NOMO-1 treated with DMSO at 0.1 percent for 48 hours (cell line): ENCODE measurements around the gene SHOC2.
A peak's percentile ranks its signal among the peaks of the same experiment; 100 is the strongest.

Experiments
- DNase-seq: peaks from one replicate; lab custom pipeline; 2025; ENCODE audit not compliant: unreplicated experiment; lab: John Stamatoyannopoulos, UW

Gene SHOC2

GRCh38 chr10:110979611-110980010 is 60.2 kb downstream of the SHOC2 start:
- no peak for DNase-seq

- DNase-seq: no peak
These were observed 61.4 kb downstream of the SHOC2 start for GRCh38 chr10:110980807-110981206.

GRCh38 chr10:110983466-110983865 is 64.1 kb downstream of the SHOC2 start:
- DNase-seq: no peak

- no peak for DNase-seq
These were observed 66.3 kb downstream of the SHOC2 start for GRCh38 chr10:110985497-110986275.

GRCh38 chr10:110989016-110989415 is 69.6 kb downstream of the SHOC2 start:
- DNase-seq: no peak

GRCh38 chr10:110992006-110992800 is 72.8 kb downstream of the SHOC2 start:
- DNase-seq: no peak

- DNase-seq: no peak
These were observed 73.8 kb downstream of the SHOC2 start for GRCh38 chr10:110993024-110993693.

- no peak for DNase-seq
These were observed 75.1 kb downstream of the SHOC2 start for GRCh38 chr10:110994406-110995086.

- DNase-seq: no peak
These were observed 75.9 kb downstream of the SHOC2 start for GRCh38 chr10:110995301-110995700.

- no peak for DNase-seq
These were observed 76.9 kb downstream of the SHOC2 start for GRCh38 chr10:110996256-110996655.

- DNase-seq: no peak
These were observed 84.6 kb downstream of the SHOC2 start for GRCh38 chr10:111004016-111004415.

- no peak for DNase-seq
These were observed 88.1 kb downstream of the SHOC2 start for GRCh38 chr10:111007486-111007885.

- peak; percentile 20 for DNase-seq
These were observed 95.8 kb downstream of the SHOC2 start for GRCh38 chr10:111015181-111015580.

- peak; percentile 78 for DNase-seq
These were observed 97.7 kb downstream of the SHOC2 start for GRCh38 chr10:111017098-111017497.

- DNase-seq: no peak
These were observed 98.6 kb downstream of the SHOC2 start for GRCh38 chr10:111018021-111018420.

GRCh38 chr10:111023060-111023459 is 103.7 kb downstream of the SHOC2 start:
- no peak for DNase-seq

- no peak for DNase-seq
These were observed 110.8 kb downstream of the SHOC2 start for GRCh38 chr10:111030042-111030750.

- DNase-seq: no peak
These were observed 115.3 kb downstream of the SHOC2 start for GRCh38 chr10:111034598-111035310.

GRCh38 chr10:111035542-111035941 is 116.1 kb downstream of the SHOC2 start:
- DNase-seq: no peak

- DNase-seq: no peak
These were observed 118.5 kb downstream of the SHOC2 start for GRCh38 chr10:111037858-111038257.
